ENCODE results near the gene UCP3.

Gene UCP3

GRCh38 chr11:74030723-74031676 is 22.1 kb upstream of the UCP3 start:
- H2BK120ac ChIP-seq (ENCODE audit: low read depth, low read length): no peak overlapping the region
- no peak overlapping the region for H3K23ac ChIP-seq (ENCODE audit: low read length)
- no peak overlapping the region for H2AK5ac ChIP-seq (ENCODE audit: low read length)
- no peak for DNase-seq
- H3K79me2 ChIP-seq (ENCODE audit: control insufficient read depth, insufficient read depth, low read length): no peaks in the 10 kb centered on the region
- no CpG with 5 or more reads among the region's 9 CpGs for WGBS (ENCODE audit: extremely low coverage, insufficient coverage, low lambda C conversion rate)
- H3K27me3 ChIP-seq (ENCODE audit: insufficient read depth, low read length, poor library complexity): no peaks in the 10 kb centered on the region
- H3K36me3 ChIP-seq (ENCODE audit: control insufficient read depth, insufficient read depth, low read length): no peaks in the 10 kb centered on the region
- H3K4me3 ChIP-seq (ENCODE audit: low read length): no peak overlapping the region
- H3K4ac ChIP-seq (ENCODE audit: low read depth, low read length): no peak overlapping the region
- H3K4me2 ChIP-seq (ENCODE audit: low read length): no peak overlapping the region
- no peak overlapping the region for H2BK15ac ChIP-seq (replicated peaks; ENCODE audit: low read depth)
- H3K4me1 ChIP-seq (ENCODE audit: control insufficient read depth, low read depth, low read length): no peaks in the 10 kb centered on the region
- H3K79me1 ChIP-seq (ENCODE audit: low read length): no peaks in the 10 kb centered on the region
- H3K18ac ChIP-seq (ENCODE audit: low read length): no peak overlapping the region
- no peak overlapping the region for H4K5ac ChIP-seq (ENCODE audit: low read length)
- no peak overlapping the region for H3K27ac ChIP-seq (ENCODE audit: low read depth, low read length)
- no peak overlapping the region for H4K8ac ChIP-seq (ENCODE audit: low read depth, low read length)
- no peak overlapping the region for H3K9ac ChIP-seq (ENCODE audit: low read length)
- no peak overlapping the region for H2BK5ac ChIP-seq (ENCODE audit: low read length)
- H3K56ac ChIP-seq (ENCODE audit: low read length): no peak overlapping the region

DNA sequence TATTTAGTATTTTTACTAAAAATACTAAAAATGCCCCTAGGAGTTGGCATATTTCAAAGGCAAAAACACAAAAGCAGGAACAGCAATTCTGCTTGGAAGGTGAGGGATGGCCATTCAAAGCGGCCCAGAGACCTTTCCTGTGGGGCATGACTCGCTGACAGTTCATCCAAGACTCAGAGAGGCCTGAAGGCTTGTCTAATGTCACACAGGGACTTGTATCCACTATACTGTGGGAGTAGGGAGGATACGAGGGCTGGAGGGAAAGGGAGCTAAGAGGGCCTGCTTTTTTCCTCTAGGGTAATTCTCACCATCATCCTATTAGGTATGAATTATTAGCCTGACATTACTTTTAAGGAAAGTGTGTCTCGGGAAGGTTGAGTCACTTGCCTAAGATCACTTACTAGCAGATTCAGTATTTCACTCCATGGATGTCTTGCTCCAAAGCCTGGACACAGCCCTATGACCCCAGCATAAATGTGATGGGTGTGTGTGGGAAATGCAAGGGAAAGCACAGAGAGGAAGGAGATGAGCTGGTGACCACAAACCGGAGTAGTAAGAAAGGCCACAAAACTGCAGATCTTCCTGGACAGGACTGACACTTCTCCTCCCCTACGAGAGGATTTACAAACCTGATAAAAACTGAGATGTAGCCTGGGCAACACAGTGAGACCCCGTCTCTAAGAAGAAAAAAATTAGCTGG is 16.7 kb upstream of the UCP3 start:
- Histone ChIP-seq H3K27me3 (ENCODE audit: insufficient read depth, low read length, poor library complexity) (no peaks in the 10 kb centered on the region), H3K4me3 (ENCODE audit: low read length) (no peak overlapping the region), H3K79me1 (ENCODE audit: low read length) (no peaks in the 10 kb centered on the region), H3K4me2 (ENCODE audit: low read length) (no peak overlapping the region), H3K27ac (ENCODE audit: low read depth, low read length) (no peak overlapping the region), H2BK5ac (ENCODE audit: low read length) (no peak overlapping the region), H3K56ac (ENCODE audit: low read length) (no peak overlapping the region), H3K4me1 (ENCODE audit: control insufficient read depth, low read depth, low read length) (no peaks in the 10 kb centered on the region), H3K4ac (ENCODE audit: low read depth, low read length) (no peak overlapping the region), H2AK5ac (ENCODE audit: low read length) (no peak overlapping the region), H4K8ac (ENCODE audit: low read depth, low read length) (no peak overlapping the region), H3K9ac (ENCODE audit: low read length) (no peak overlapping the region), H2BK15ac (replicated peaks; ENCODE audit: low read depth) (no peak overlapping the region), H4K5ac (ENCODE audit: low read length) (no peak overlapping the region), H3K18ac (ENCODE audit: low read length) (no peak overlapping the region), H3K36me3 (ENCODE audit: control insufficient read depth, insufficient read depth, low read length) (no peaks in the 10 kb centered on the region), H3K79me2 (ENCODE audit: control insufficient read depth, insufficient read depth, low read length) (no peaks in the 10 kb centered on the region), H3K23ac (ENCODE audit: low read length) (no peak overlapping the region), H2BK120ac (ENCODE audit: low read depth, low read length) (no peak overlapping the region)
- no CpG with 5 or more reads among the region's 7 CpGs for WGBS (ENCODE audit: extremely low coverage, insufficient coverage, low lambda C conversion rate)
- DNase-seq: no peak

- Histone ChIP-seq H3K4me3 (ENCODE audit: low read length) (no peak overlapping the region), H2BK5ac (ENCODE audit: low read length) (no peak overlapping the region), H2BK120ac (ENCODE audit: low read depth, low read length) (no peak overlapping the region), H3K4ac (ENCODE audit: low read depth, low read length) (no peak overlapping the region), H3K4me2 (ENCODE audit: low read length) (no peak overlapping the region), H3K79me2 (ENCODE audit: control insufficient read depth, insufficient read depth, low read length) (no peaks in the 10 kb centered on the region), H3K18ac (ENCODE audit: low read length) (no peak overlapping the region), H2BK15ac (replicated peaks; ENCODE audit: low read depth) (no peak overlapping the region), H4K5ac (ENCODE audit: low read length) (no peak overlapping the region), H3K23ac (ENCODE audit: low read length) (no peak overlapping the region), H3K36me3 (ENCODE audit: control insufficient read depth, insufficient read depth, low read length) (no peaks in the 10 kb centered on the region), H3K79me1 (ENCODE audit: low read length) (no peaks in the 10 kb centered on the region), H2AK5ac (ENCODE audit: low read length) (no peak overlapping the region), H3K56ac (ENCODE audit: low read length) (no peak overlapping the region), H3K4me1 (ENCODE audit: control insufficient read depth, low read depth, low read length) (no peaks in the 10 kb centered on the region), H3K27ac (ENCODE audit: low read depth, low read length) (no peak overlapping the region), H3K27me3 (ENCODE audit: insufficient read depth, low read length, poor library complexity) (no peaks in the 10 kb centered on the region), H4K8ac (ENCODE audit: low read depth, low read length) (no peak overlapping the region), H3K9ac (ENCODE audit: low read length) (no peak overlapping the region)
- DNase-seq: no peak
- WGBS (ENCODE audit: extremely low coverage, insufficient coverage, low lambda C conversion rate): no CpG with 5 or more reads among the region's 2 CpGs
Observed at GRCh38 chr11:74024261-74025029, 15.6 kb upstream of the UCP3 start.

- Histone ChIP-seq H3K4me2 (ENCODE audit: low read length) (no peak overlapping the region), H3K27me3 (ENCODE audit: insufficient read depth, low read length, poor library complexity) (no peaks in the 10 kb centered on the region), H2BK5ac (ENCODE audit: low read length) (no peak overlapping the region), H3K27ac (ENCODE audit: low read depth, low read length) (no peak overlapping the region), H3K18ac (ENCODE audit: low read length) (no peak overlapping the region), H3K4ac (ENCODE audit: low read depth, low read length) (no peak overlapping the region), H3K56ac (ENCODE audit: low read length) (no peak overlapping the region), H2AK5ac (ENCODE audit: low read length) (no peak overlapping the region), H3K36me3 (ENCODE audit: control insufficient read depth, insufficient read depth, low read length) (no peaks in the 10 kb centered on the region), H2BK15ac (replicated peaks; ENCODE audit: low read depth) (no peak overlapping the region), H2BK120ac (ENCODE audit: low read depth, low read length) (no peak overlapping the region), H4K8ac (ENCODE audit: low read depth, low read length) (no peak overlapping the region), H3K23ac (ENCODE audit: low read length) (no peak overlapping the region), H3K4me1 (ENCODE audit: control insufficient read depth, low read depth, low read length) (no peaks in the 10 kb centered on the region), H4K5ac (ENCODE audit: low read length) (no peak overlapping the region), H3K9ac (ENCODE audit: low read length) (no peak overlapping the region), H3K4me3 (ENCODE audit: low read length) (no peak overlapping the region), H3K79me1 (ENCODE audit: low read length) (no peaks in the 10 kb centered on the region), H3K79me2 (ENCODE audit: control insufficient read depth, insufficient read depth, low read length) (no peaks in the 10 kb centered on the region)
- DNase-seq: no peak
Observed at GRCh38 chr11:74023276-74023675, 14.4 kb upstream of the UCP3 start.

DNA sequence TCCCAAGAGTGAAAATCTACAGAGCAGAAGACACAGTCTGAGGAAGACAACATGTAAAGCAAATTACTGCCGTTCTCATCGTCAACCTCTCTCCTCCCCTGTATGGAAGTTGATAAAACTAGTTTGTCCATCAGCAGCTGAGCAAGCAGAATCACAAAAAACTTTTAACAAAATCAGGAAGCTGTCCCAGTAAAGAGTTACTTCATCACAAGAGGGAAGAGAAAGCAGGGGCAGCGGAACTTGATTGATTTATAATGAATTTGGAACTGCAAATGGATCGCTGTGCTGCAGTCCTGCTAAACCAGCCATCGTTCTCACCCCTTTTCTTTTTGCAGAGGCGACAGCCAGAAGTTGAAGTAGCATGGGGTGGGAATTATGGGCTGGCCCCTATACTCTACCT is 13.7 kb upstream of the UCP3 start:
- H3K23ac ChIP-seq (ENCODE audit: low read length): no peak overlapping the region
- no peak overlapping the region for H3K18ac ChIP-seq (ENCODE audit: low read length)
- H2AK5ac ChIP-seq (ENCODE audit: low read length): no peak overlapping the region
- peaks cover 1% of the 10 kb centered on the region for H3K36me3 ChIP-seq (ENCODE audit: control insufficient read depth, insufficient read depth, low read length)
- no peak overlapping the region for H2BK15ac ChIP-seq (replicated peaks; ENCODE audit: low read depth)
- H3K4me3 ChIP-seq (ENCODE audit: low read length): no peak overlapping the region
- WGBS (ENCODE audit: extremely low coverage, insufficient coverage, low lambda C conversion rate): no CpG with 5 or more reads among the region's 6 CpGs
- H3K79me1 ChIP-seq (ENCODE audit: low read length): no peaks in the 10 kb centered on the region
- no peak for DNase-seq
- no peak overlapping the region for H4K5ac ChIP-seq (ENCODE audit: low read length)
- H3K9ac ChIP-seq (ENCODE audit: low read length): no peak overlapping the region
- H2BK120ac ChIP-seq (ENCODE audit: low read depth, low read length): no peak overlapping the region
- no peaks in the 10 kb centered on the region for H3K27me3 ChIP-seq (ENCODE audit: insufficient read depth, low read length, poor library complexity)
- H3K4me1 ChIP-seq (ENCODE audit: control insufficient read depth, low read depth, low read length): no peaks in the 10 kb centered on the region
- no peak overlapping the region for H3K4me2 ChIP-seq (ENCODE audit: low read length)
- H3K27ac ChIP-seq (ENCODE audit: low read depth, low read length): no peak overlapping the region
- H2BK5ac ChIP-seq (ENCODE audit: low read length): no peak overlapping the region
- no peak overlapping the region for H3K56ac ChIP-seq (ENCODE audit: low read length)
- no peak overlapping the region for H3K4ac ChIP-seq (ENCODE audit: low read depth, low read length)
- H3K79me2 ChIP-seq (ENCODE audit: control insufficient read depth, insufficient read depth, low read length): no peaks in the 10 kb centered on the region
- H4K8ac ChIP-seq (ENCODE audit: low read depth, low read length): no peak overlapping the region
